Glomerular endothelial cell (primary cell): ENCODE results near the gene MNAT1. TPM values are rescaled to one million over a fixed set of nuclear protein-coding genes. Genes with fewer than 3 reads are reported as not detected.

ENCODE experiments used
- DNase-seq: peaks from one replicate; pipeline ENCODE4 v3.0.0-alpha.2; 2011; ENCODE audit warnings: low read depth, low spot score; ENCODE audit errors: extremely low read depth
- total RNA-seq: library from RNA; depleted of rRNA; stranded (reverse); fragments of >200 nt; gene quantifications from 2 replicates; pipeline ENCODE4 v1.2.3, GENCODE V29; 2015

Gene MNAT1
- total RNA-seq, 1 donor from 2014 or later: 36.7 TPM

- no peak for DNase-seq
Observed at GRCh38 chr14:61003571-61003970, 269.0 kb downstream of the MNAT1 start.

- DNase-seq: no peak
Observed at GRCh38 chr14:61019537-61019936, 285.0 kb downstream of the MNAT1 start.

Other genes with a start within 250 kb of the MNAT1 start
- gene C14orf39, start 248.7 kb upstream of the MNAT1 start, total RNA-seq: 0.24 TPM in 1 of 2 replicates, not detected in the other
- not detected in 2 replicates for gene SIX6, start 225.6 kb upstream of the MNAT1 start, total RNA-seq
- gene SIX1, start 85.3 kb upstream of the MNAT1 start, total RNA-seq: 7.5 and 8.9 TPM in 2 replicates
- gene SIX4, start 10.4 kb upstream of the MNAT1 start, total RNA-seq: 4.8 and 6.4 TPM in 2 replicates
- gene TRMT5, start 246.3 kb downstream of the MNAT1 start, total RNA-seq: 6.9 and 12.3 TPM in 2 replicates
- gene SLC38A6, start 246.5 kb downstream of the MNAT1 start, total RNA-seq: 40.9 and 43.0 TPM in 2 replicates